ENCODE results near the gene RAPGEF1. TPM values are rescaled to one million over a fixed set of nuclear protein-coding genes. Genes with fewer than 3 reads are reported as not detected.

The RAPGEF1 gene
- total RNA-seq, 1 experiment from 2014 or later: 55.6 TPM

DNA sequence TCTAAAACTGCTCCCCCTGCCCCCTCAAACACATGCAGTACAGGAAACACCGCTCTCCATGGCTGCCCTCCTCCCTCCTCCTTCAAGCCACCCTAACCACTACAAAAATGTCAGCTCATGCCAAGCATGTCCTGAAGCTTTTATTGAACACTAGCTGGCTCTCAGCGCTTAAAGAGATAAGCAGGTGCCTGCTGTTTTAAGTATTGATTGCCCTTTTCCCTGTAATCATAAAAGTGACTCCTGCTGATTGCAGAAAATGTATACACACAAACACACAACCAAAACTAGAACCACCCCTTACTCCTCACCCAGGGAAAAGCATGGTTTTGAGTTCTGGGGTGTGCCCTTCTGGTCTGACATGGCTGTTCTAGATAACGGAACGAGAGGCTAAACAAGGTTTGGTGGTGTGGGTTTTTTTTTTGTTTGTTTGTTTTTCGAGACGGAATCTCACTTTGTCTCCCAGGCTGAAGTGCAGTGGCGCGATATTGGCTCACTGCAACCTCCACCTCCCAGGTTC, 205.1 kb downstream of the RAPGEF1 start:
- H3K4me3 Mint-ChIP-seq: no peak overlapping the region
- H3K9me3 Mint-ChIP-seq: peaks cover 15 to 16% of the 10 kb centered on the region in 2 experiments
- Histone ChIP-seq H3K4ac (ENCODE audit: low read depth, low read length) (no peak overlapping the region), H3K79me2 (ENCODE audit: insufficient read depth, low read length) (no peaks in the 10 kb centered on the region; the same call in 1 of the 2 replicates), H2BK15ac (ENCODE audit: low read depth, low read length) (no peak overlapping the region), H3K79me1 (ENCODE audit: insufficient read depth, low read depth, low read length, poor library complexity, severe bottlenecking) (no peaks in the 10 kb centered on the region), H3K4me2 (ENCODE audit: insufficient read depth, insufficient read length, low read length) (no peak overlapping the region), H4K5ac (ENCODE audit: insufficient read length, low read depth, low read length) (no peak overlapping the region), H3K4me1 (ENCODE audit: insufficient read depth, low read length) (no peaks in the 10 kb centered on the region; the same call in 1 of the 2 replicates), H2AFZ (ENCODE audit: low read length) (no peak overlapping the region), H2BK20ac (ENCODE audit: low read depth, low read length, poor library complexity, severe bottlenecking) (no peak overlapping the region), H3K56ac (ENCODE audit: insufficient read length, low read depth, low read length) (no peak overlapping the region), H4K8ac (replicated peaks; ENCODE audit: insufficient read length, low read depth, low read length) (no peak overlapping the region), H2BK12ac (ENCODE audit: insufficient read length, low read depth, low read length) (no peak overlapping the region), H3K27me3 (ENCODE audit: insufficient read depth, low read length) (no peaks in the 10 kb centered on the region), H3K14ac (ENCODE audit: insufficient read depth, low read length) (no peak overlapping the region), H4K20me1 (ENCODE audit: control insufficient read depth, insufficient read depth, insufficient read length) (no peaks in the 10 kb centered on the region), H2BK120ac (ENCODE audit: low read depth, low read length, poor library complexity, severe bottlenecking) (no peak overlapping the region), H3K23me2 (ENCODE audit: insufficient read length, low read depth, low read length, poor library complexity, severe bottlenecking) (peaks cover 6% of the 10 kb centered on the region), H3K23ac (ENCODE audit: insufficient read length, low read depth, low read length) (no peak overlapping the region), H3K27ac (ENCODE audit: insufficient read length, low read depth, low read length) (no peak overlapping the region), H2AK5ac (ENCODE audit: insufficient read length, low read length) (no peak overlapping the region), H4K91ac (ENCODE audit: insufficient read length, low read depth, low read length) (no peak overlapping the region), H3T11ph (ENCODE audit: low read length) (no peak overlapping the region), H2BK5ac (ENCODE audit: insufficient read length, low read length) (no peak overlapping the region), H3K18ac (ENCODE audit: insufficient read length, low read depth, low read length) (no peak overlapping the region), H3K9ac (ENCODE audit: extremely low read depth, insufficient read length, low read length) (no peak overlapping the region), H3K9me3 (ENCODE audit: control insufficient read depth, low read depth, low read length) (peaks cover 4% of the 10 kb centered on the region)
- H3K4me1 Mint-ChIP-seq: peaks cover 0 to 11% of the 10 kb centered on the region in 2 experiments; a peak in 2 of 4 replicates
- no peak for DNase-seq
- peak overlapping the region in 1 of 3 experiments; percentile 72; a peak in 1 of 7 replicates for H3K27ac Mint-ChIP-seq
- H3K27me3 Mint-ChIP-seq (ENCODE audit: low read depth): peaks cover 6% of the 10 kb centered on the region
- TF ChIP-seq, protein P1, sequence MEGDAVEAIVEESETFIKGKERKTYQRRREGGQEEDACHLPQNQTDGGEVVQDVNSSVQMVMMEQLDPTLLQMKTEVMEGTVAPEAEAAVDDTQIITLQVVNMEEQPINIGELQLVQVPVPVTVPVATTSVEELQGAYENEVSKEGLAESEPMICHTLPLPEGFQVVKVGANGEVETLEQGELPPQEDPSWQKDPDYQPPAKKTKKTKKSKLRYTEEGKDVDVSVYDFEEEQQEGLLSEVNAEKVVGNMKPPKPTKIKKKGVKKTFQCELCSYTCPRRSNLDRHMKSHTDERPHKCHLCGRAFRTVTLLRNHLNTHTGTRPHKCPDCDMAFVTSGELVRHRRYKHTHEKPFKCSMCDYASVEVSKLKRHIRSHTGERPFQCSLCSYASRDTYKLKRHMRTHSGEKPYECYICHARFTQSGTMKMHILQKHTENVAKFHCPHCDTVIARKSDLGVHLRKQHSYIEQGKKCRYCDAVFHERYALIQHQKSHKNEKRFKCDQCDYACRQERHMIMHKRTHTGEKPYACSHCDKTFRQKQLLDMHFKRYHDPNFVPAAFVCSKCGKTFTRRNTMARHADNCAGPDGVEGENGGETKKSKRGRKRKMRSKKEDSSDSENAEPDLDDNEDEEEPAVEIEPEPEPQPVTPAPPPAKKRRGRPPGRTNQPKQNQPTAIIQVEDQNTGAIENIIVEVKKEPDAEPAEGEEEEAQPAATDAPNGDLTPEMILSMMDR (conservative IDR thresholded peaks at IDR 0.05): no peak
- H3K36me3 Mint-ChIP-seq (ENCODE audit: insufficient read depth in 1 of 3, low read depth in 3 of 3): peaks cover 3 to 9% (median 7%) of the 10 kb centered on the region in 3 experiments; a peak in 6 of 7 replicates
- WGBS (ENCODE audit: extremely low coverage, insufficient read length, low lambda C conversion rate): no CpG with 5 or more reads among the region's 8 CpGs

All from H9 (cell line).